Mesothelial cell of epicardium (in vitro differentiated cells): Measurements from ENCODE around the gene ZRANB1. TPM values are rescaled to one million over a fixed set of nuclear protein-coding genes. Genes with fewer than 3 reads are reported as not detected.

Source experiments
- DNase-seq, 2 experiments: peaks; one replicate each; pipeline ENCODE4 v3.0.0; 2021; ENCODE audit warnings: low spot score in 2 of 2; ENCODE audit not compliant: unreplicated experiment in 2 of 2
- H3K27ac Mint-ChIP-seq: 2 replicates; pipeline ENCODE4 v1.8.0; 2021; ENCODE audit warnings: mixed read lengths
- H3K27me3 Mint-ChIP-seq: 2 replicates; pipeline ENCODE4 v1.8.0; 2021; ENCODE audit warnings: low read depth, mixed read lengths
- H3K36me3 Mint-ChIP-seq: 2 replicates; pipeline ENCODE4 v1.8.0; 2021; ENCODE audit warnings: mixed read lengths
- H3K4me1 Mint-ChIP-seq: 2 replicates; pipeline ENCODE4 v1.8.0; 2021; ENCODE audit warnings: mixed read lengths
- H3K4me3 Mint-ChIP-seq: 2 replicates; pipeline ENCODE4 v1.8.0; 2021; ENCODE audit warnings: mild to moderate bottlenecking, moderate library complexity, mixed read lengths
- H3K9me3 Mint-ChIP-seq: 2 replicates; pipeline ENCODE4 v1.8.0; 2021; ENCODE audit warnings: mixed read lengths
- CTCF ChIP-seq: fragments of 200-600 bp; sonication (generic); IDR thresholded peaks from one replicate; pipeline ENCODE4 v1.5.0; 2021; ENCODE audit warnings: antibody characterized with exemption; ENCODE audit not compliant: unreplicated experiment
- total RNA-seq: library from RNA; stranded (reverse); gene quantifications from 3 replicates; pipeline ENCODE4 v1.2.1, GENCODE V29; 2021

Gene ZRANB1
- total RNA-seq, 1 donor from 2014 or later, result 30.8 TPM

DNA sequence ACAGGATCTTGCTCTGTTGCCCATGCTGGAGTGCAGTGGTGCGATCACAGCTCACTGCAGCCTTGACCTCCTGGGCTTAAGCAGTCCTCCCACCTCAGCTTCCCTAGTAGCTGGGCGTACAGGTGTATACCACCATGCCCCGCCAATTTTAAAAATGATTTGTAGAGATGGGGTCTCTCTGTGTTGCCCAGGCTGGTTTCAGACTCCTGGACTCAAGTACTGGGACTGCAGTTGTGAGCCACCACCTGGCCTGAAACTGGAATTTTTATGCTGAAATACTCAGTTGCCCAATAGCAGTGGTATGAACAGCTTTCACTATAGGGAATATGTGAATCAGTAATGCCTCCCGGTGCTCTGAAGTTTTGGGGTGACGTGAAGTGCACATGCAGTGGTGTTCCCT, 7.6 kb downstream of the ZRANB1 start:
- Mint-ChIP-seq H3K27ac (no peak overlapping the region), H3K27me3 (no peaks in the 10 kb centered on the region), H3K9me3 (no peaks in the 10 kb centered on the region), H3K36me3 (peaks cover 13% of the 10 kb centered on the region), H3K4me1 (peaks cover 15% of the 10 kb centered on the region), H3K4me3 (no peak overlapping the region)
- DNase-seq, result no peak
- no peak for TF ChIP-seq CTCF

GRCh38 chr10:124952123-124952522, 10.2 kb downstream of the ZRANB1 start:
- H3K27ac Mint-ChIP-seq, result peak overlapping the region; percentile 61

DNA sequence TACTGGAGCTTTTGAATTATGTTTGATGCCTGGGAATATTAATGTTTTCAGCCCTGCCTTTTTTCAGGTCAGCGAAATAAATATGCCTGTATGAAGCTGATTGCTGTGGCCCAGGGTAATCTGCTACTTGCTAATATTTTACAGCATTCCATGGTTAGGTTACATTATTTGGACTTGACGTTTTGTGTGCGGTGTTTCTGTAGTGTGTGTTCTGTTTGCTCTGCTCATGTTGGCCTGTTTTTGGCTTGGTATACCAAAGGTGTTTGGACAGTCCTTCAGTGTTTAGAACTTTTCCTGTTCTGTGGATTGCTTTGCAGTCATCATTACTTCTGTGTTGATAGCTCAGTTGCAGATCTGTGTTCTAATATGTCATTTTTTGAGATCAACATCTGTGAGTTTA, 11.5 kb downstream of the ZRANB1 start:
- Mint-ChIP-seq H3K9me3 (no peaks in the 10 kb centered on the region), H3K27me3 (no peaks in the 10 kb centered on the region), H3K4me3 (no peak overlapping the region), H3K36me3 (peaks cover 6% of the 10 kb centered on the region), H3K4me1 (peaks cover 26% of the 10 kb centered on the region), H3K27ac (peak overlapping the region; percentile 10)
- no peak for TF ChIP-seq CTCF
- DNase-seq, result no peak

More at GRCh38 chr10:124952123-124952522, 10.2 kb downstream of the ZRANB1 start:
- TF ChIP-seq CTCF, result no peak
- no peaks in the 10 kb centered on the region for H3K27me3 Mint-ChIP-seq
- DNase-seq, result no peak
- H3K9me3 Mint-ChIP-seq, result no peaks in the 10 kb centered on the region
- H3K4me1 Mint-ChIP-seq, result peaks cover 26% of the 10 kb centered on the region
- H3K36me3 Mint-ChIP-seq, result peaks cover 13% of the 10 kb centered on the region
- no peak overlapping the region for H3K4me3 Mint-ChIP-seq

DNA sequence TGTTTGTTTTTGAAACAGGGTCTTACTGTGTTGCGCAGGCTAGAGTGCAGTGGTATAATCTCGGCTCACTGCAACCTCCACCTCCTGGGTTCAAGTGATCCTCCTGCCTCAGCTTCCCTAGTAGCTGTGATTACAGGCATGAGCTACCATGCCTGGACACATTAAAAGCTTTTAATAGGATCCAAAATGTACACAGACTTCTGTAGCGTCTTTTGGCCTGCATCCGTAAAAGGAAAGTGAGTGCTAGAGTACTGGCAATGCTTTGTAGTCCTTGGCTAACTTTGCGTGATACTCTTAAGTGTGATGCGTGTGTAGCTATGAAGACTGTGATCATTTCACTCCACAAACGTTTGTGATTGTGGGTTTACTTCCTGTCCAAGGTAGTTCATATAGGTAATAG, 13.3 kb downstream of the ZRANB1 start:
- DNase-seq, result no peak
- TF ChIP-seq CTCF, result no peak
- H3K27me3 Mint-ChIP-seq, result no peaks in the 10 kb centered on the region
- no peaks in the 10 kb centered on the region for H3K36me3 Mint-ChIP-seq
- no peak overlapping the region for H3K4me3 Mint-ChIP-seq
- H3K4me1 Mint-ChIP-seq, result peaks cover 26% of the 10 kb centered on the region
- no peaks in the 10 kb centered on the region for H3K9me3 Mint-ChIP-seq
- H3K27ac Mint-ChIP-seq, result peak overlapping the region; percentile 54

- DNase-seq, result no peak
- peak overlapping the region; percentile 54 for H3K27ac Mint-ChIP-seq
- peaks cover 26% of the 10 kb centered on the region for H3K4me1 Mint-ChIP-seq
- no peaks in the 10 kb centered on the region for H3K9me3 Mint-ChIP-seq
- no peaks in the 10 kb centered on the region for H3K36me3 Mint-ChIP-seq
- H3K4me3 Mint-ChIP-seq, result no peak overlapping the region
- TF ChIP-seq CTCF, result no peak
- H3K27me3 Mint-ChIP-seq, result no peaks in the 10 kb centered on the region
These were observed 13.9 kb downstream of the ZRANB1 start for GRCh38 chr10:124955868-124956267.

- Mint-ChIP-seq H3K36me3 (no peaks in the 10 kb centered on the region), H3K27ac (no peak overlapping the region), H3K4me1 (peaks cover 23% of the 10 kb centered on the region), H3K9me3 (no peaks in the 10 kb centered on the region), H3K27me3 (no peaks in the 10 kb centered on the region), H3K4me3 (no peak overlapping the region)
- TF ChIP-seq CTCF, result no peak
- no peak for DNase-seq
These were observed 14.8 kb downstream of the ZRANB1 start for GRCh38 chr10:124956764-124957163.
